DLD1 (cell line): ENCODE data around the gene SLC38A2.

Source experiments
- in situ Hi-C: cut with HindIII; loops from 2 replicates; pipeline ENCODE4 v1.10.0; 2017; ENCODE audit warnings: low sequenced_read_pairs

The SLC38A2 gene

GRCh38 chr12:46396826-46397225 is 24.3 kb upstream of the SLC38A2 start:
- in situ Hi-C loops = no loop called here

- in situ Hi-C loops = no loop called here
Measured at GRCh38 chr12:46395388-46395787, 22.8 kb upstream of the SLC38A2 start.

- in situ Hi-C loops = no loop called here
Measured at GRCh38 chr12:46391630-46392029, 19.1 kb upstream of the SLC38A2 start.

GRCh38 chr12:46390881-46391280 is 18.3 kb upstream of the SLC38A2 start:
- in situ Hi-C loops = no loop called here

- in situ Hi-C loops = no loop called here
Measured at GRCh38 chr12:46390304-46390703, 17.7 kb upstream of the SLC38A2 start.

- in situ Hi-C loops = no loop called here
Measured at GRCh38 chr12:46389031-46389616, 16.6 kb upstream of the SLC38A2 start.

- in situ Hi-C loops = no loop called here
Measured at GRCh38 chr12:46388427-46389021, 16.0 kb upstream of the SLC38A2 start.

- in situ Hi-C loops = no loop called here
Measured at GRCh38 chr12:46387670-46388069, 15.1 kb upstream of the SLC38A2 start.

- in situ Hi-C loops = no loop called here
Measured at GRCh38 chr12:46386877-46387629, 14.5 kb upstream of the SLC38A2 start.

- in situ Hi-C loops = no loop called here
Measured at GRCh38 chr12:46386360-46386867, 13.8 kb upstream of the SLC38A2 start.

GRCh38 chr12:46385438-46385837 is 12.9 kb upstream of the SLC38A2 start:
- in situ Hi-C loops = no loop called here

GRCh38 chr12:46384451-46385309 is 12.1 kb upstream of the SLC38A2 start:
- in situ Hi-C loops = no loop called here

GRCh38 chr12:46383654-46384450 is 11.3 kb upstream of the SLC38A2 start:
- in situ Hi-C loops = no loop called here

GRCh38 chr12:46382964-46383653 is 10.5 kb upstream of the SLC38A2 start:
- in situ Hi-C loops = no loop called here

GRCh38 chr12:46382408-46382963 is 9.9 kb upstream of the SLC38A2 start:
- in situ Hi-C loops = no loop called here

- in situ Hi-C loops = no loop called here
Measured at GRCh38 chr12:46380881-46381280, 8.3 kb upstream of the SLC38A2 start.

GRCh38 chr12:46380022-46380796 is 7.6 kb upstream of the SLC38A2 start:
- in situ Hi-C loops = no loop called here

- in situ Hi-C loops = no loop called here
Measured at GRCh38 chr12:46379352-46379751, 6.8 kb upstream of the SLC38A2 start.

- in situ Hi-C loops = no loop called here
Measured at GRCh38 chr12:46378530-46378929, 6.0 kb upstream of the SLC38A2 start.
